ENCODE data around the gene LTN1. TPM values are rescaled to one million over a fixed set of nuclear protein-coding genes. Genes with fewer than 3 reads are reported as not detected.

The LTN1 gene
- polyA plus RNA-seq, 3 donors = 5.1 to 5.4 (median 5.4) TPM

- WGBS, 3 donors = 87 to 96% (median 93%) methylated on average over 18 of the region's 18 CpGs
- H3K27ac ChIP-seq (ENCODE audit: low read depth, low read length) = no peak overlapping the region
These were observed 89.2 kb downstream of the LTN1 start for GRCh38 chr21:28903448-28903847.

DNA sequence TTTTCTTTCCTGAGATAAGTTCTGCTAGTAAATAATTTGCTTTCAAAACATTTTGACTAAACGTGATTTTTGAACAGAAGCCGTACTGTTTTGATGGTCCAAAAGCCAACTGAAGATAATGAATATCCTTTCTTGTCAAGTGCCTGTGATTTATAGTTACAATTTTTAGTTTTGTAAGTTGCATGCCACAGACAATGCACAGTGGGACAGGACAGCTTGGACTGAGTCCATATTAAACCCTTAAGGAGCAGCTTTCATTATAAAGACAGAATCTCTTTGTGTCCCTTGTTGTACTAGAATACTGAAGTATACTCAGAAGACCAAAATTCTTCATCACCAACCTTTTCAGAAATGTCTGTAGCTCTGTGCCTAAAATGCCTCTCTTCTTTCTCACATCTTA is 92.2 kb downstream of the LTN1 start:
- 57 to 81% (median 72%) methylated on average over 2 of the region's 2 CpGs for whole genome bisulfite sequencing, 3 donors
- no peak overlapping the region for H3K27ac ChIP-seq (ENCODE audit: low read depth, low read length)

GRCh38 chr21:28899744-28900143 is 92.9 kb downstream of the LTN1 start:
- no peak overlapping the region for H3K27ac ChIP-seq (ENCODE audit: low read depth, low read length)
- 70 to 91% (median 70%) methylated on average over 5 of the region's 5 CpGs for WGBS, 3 donors

- no peak overlapping the region for H3K27ac ChIP-seq (ENCODE audit: low read depth, low read length)
- WGBS, 3 donors = 56 to 59% (median 56%) methylated on average over 3 of the region's 3 CpGs
These were observed 93.5 kb downstream of the LTN1 start for GRCh38 chr21:28899220-28899619.

GRCh38 chr21:28893687-28894086 is 99.0 kb downstream of the LTN1 start:
- 82 to 91% (median 82%) methylated on average over 3 of the region's 3 CpGs for WGBS, 3 donors
- H3K27ac ChIP-seq (ENCODE audit: low read depth, low read length) = no peak overlapping the region

DNA sequence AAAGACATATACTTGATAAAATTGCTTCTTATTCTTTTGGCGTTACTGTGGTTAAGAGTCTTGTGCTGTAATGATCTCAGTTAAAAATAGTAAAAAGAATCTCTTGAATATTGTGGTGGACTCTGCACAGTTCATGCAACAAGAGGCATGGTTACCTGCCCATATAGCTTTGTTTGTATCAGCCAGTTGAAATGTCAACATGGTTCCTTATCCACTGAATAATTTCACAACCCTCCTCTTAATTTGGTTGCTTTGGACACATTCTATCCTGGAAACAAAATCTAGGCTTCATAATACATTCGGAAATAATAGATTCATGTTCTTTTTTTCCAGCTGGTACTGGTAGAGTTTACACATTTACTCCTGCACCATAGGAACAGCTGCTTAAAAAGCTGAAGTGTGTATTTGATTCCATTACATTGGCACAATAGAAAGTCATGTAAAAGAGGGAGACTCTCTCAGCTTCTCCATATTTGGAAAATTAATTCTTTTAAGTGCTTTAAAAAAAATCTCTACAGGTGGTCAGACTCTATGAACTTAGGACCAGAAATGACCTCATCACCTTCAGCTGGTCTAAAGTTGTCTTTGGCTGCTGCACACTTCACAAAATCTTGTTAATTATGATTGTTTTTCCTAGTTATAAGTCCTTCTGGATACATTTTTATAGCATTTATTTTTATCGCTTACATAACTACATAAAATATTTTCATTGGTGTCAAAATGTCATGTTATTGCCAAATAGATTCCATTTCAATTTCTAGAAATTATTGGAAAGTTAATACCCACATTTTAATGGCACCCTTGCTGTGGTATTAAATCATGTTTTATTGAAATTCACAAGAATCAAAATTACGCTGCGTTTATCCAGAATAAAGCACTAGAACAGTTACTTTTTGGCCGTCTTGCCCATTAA is 100.2 kb downstream of the LTN1 start:
- no peak overlapping the region for H3K27ac ChIP-seq (ENCODE audit: low read depth, low read length)
- WGBS, 3 donors = 72 to 84% (median 75%) methylated on average over 6 of the region's 6 CpGs

GRCh38 chr21:28885853-28886177 is 106.9 kb downstream of the LTN1 start:
- 83 to 94% (median 93%) methylated on average over 6 of the region's 6 CpGs for WGBS, 3 donors
- H3K27ac ChIP-seq (ENCODE audit: low read depth, low read length) = no peak overlapping the region

DNA sequence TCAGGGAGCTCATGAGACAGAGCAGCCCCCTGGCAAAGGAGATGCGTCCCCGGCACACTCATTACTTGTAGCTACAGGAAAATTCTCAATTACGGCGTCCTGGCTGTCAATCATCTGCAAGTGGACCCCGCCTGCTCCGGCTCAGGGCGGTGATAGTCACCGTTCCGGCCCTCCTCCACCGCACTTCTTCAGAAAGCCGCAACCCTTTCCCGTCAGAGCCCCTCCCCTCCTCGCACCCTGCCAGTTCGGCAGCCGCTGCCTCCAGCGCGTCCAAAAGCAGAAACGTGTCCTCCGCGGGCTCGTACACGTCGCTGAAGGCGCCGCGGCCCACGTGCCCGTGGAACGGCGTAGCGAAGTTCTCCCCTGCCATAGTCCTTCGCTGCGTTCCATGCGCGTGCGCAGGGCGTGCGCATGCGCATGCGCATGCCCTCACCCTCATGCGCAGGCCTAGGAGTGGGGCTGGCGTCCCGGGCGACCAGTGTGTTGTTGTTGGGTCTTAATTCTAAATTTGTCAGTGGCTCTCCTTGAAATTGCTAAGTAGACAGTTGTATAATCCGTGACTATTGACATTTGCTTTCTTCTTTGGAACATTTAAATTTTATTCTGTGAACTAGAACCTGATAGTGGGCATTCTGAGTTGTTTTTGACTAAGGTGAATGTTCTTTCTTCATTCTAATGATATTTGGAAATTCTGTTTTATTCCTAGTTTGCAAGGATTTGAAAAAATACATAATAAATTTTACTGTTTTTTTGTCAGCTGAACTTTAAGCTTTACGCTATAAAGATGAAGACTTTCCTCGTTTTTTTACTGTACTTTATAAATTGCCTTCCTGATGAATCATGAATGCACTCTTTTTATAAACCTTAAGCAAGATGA is 107.5 kb downstream of the LTN1 start:
- no peak overlapping the region for H3K27ac ChIP-seq (ENCODE audit: low read depth, low read length)
- WGBS, 3 donors = 4 to 5% (median 4%) methylated on average over 47 of the region's 47 CpGs

DNA sequence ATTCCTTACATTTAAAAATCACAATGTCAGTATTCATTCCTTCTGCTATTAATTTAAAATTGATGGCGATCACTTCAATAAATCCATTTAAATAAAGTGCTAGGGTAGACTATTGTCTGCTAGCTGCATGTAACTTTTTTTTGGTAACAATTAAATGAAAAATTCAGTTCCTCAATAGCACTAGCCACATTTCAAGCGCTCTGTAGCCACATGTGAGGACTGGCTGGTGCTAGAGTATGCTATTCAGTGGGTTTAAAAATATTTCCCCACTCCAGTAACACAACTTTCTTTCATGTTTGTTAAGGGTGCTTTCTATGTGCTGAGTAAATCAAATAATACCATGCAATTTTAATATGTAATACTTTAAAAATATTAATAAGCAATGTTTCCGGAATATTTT is 108.2 kb downstream of the LTN1 start:
- 20 to 30% (median 23%) methylated on average over 3 of the region's 3 CpGs for WGBS, 3 donors
- no peak overlapping the region for H3K27ac ChIP-seq (ENCODE audit: low read depth, low read length)

DNA sequence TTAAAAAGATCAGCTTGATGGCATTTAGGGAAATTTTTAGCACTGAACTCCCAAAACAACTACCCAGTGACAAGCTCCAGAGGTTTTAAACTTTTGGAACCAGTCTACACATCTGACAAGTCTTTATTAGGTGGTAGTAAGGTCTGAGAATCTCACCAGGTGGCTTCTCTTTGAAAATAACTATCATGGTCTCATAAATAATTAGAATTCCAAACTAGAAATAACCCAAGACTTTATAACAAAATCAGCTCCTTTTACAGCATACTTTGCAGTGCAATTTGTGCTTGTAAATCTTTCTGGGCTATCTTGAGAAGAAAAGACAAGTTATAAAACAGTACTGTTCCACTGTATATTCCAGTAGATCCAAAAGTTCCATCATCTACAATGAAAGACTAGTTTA is 108.7 kb downstream of the LTN1 start:
- no peak overlapping the region for H3K27ac ChIP-seq (ENCODE audit: low read depth, low read length)

DNA sequence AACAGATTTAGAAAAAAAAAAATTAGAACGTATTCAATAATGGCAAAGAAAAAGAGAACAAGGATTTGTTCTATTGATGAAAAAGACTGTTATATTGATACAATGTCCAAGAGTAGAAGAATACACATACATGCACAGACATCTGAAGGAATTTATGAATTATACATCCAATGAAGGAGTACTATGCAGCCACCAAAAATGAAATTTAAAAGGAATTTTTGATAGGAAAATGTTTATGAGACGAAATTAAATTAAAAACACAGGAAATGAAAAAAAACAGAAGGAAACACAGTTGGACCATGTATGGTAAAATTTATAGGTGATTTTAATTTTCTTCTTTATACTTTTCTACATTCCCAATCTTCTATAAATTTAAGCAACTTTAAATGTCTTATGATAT is 110.3 kb downstream of the LTN1 start:
- H3K27ac ChIP-seq (ENCODE audit: low read depth, low read length) = no peak overlapping the region
- WGBS, 3 donors = 48 to 72% (median 49%) methylated on average over 2 of the region's 2 CpGs

Other genes starting within 250 kb of the LTN1 start
- 10 to 100 TPM; 13.2 to 15.5 (median 14.9) TPM for gene RWDD2B, start 26.5 kb upstream of the LTN1 start, polyA plus RNA-seq
- 10 to 100 TPM; 21.0 to 31.7 (median 29.7) TPM for gene USP16, start 31.8 kb upstream of the LTN1 start, polyA plus RNA-seq
- gene CCT8, start 80.8 kb upstream of the LTN1 start, polyA plus RNA-seq = 100 to 1,000 TPM in 1 of 3 donors, 10 to 100 TPM in 2; 91.5 to 119 (median 94.0) TPM
- 1 to 10 TPM; 2.2 to 4.9 (median 3.3) TPM for gene MAP3K7CL, start 137.8 kb upstream of the LTN1 start, polyA plus RNA-seq